ENCODE measurements around the gene VWA5B1. TPM values are rescaled to one million over a fixed set of nuclear protein-coding genes. Genes with fewer than 3 reads are reported as not detected.

VWA5B1 gene
- total and polyA plus RNA-seq, 2 of the 4 experiments (the other 2 are of a cell fraction), result not detected

- H3K14ac ChIP-seq (replicated peaks; ENCODE audit: low read depth, low read length), result no peak overlapping the region
- no peaks in the 10 kb centered on the region for H3K36me3 ChIP-seq (ENCODE audit: control insufficient read depth, insufficient read depth, low read length)
- H3K4me1 ChIP-seq (ENCODE audit: control insufficient read depth, insufficient read depth, low read length), result no peaks in the 10 kb centered on the region
- H2AFZ ChIP-seq (replicated peaks; ENCODE audit: low read length, poor library complexity), result no peak overlapping the region
- no peak overlapping the region for H3K56ac ChIP-seq (ENCODE audit: extremely low read depth, insufficient read depth, low read length)
- ChIA-PET CTCF (no interaction called here), POLR2A (ENCODE audit: unreplicated experiment) (no interaction called here)
- H3K4ac ChIP-seq (ENCODE audit: low read depth, low read length), result no peak overlapping the region
- peak; percentile 4 for DNase-seq
- H3K27ac ChIP-seq (ENCODE audit: insufficient read depth, low read length), result no peak overlapping the region
- no peaks in the 10 kb centered on the region for H4K20me1 ChIP-seq (ENCODE audit: insufficient read depth, low read length)
- no peak overlapping the region for H2BK15ac ChIP-seq (ENCODE audit: low read depth, low read length)
- H2AK9ac ChIP-seq (replicated peaks; ENCODE audit: low read depth, low read length, poor library complexity), result no peak overlapping the region
- H4K5ac ChIP-seq (ENCODE audit: low read depth, low read length), result no peak overlapping the region
- no peak overlapping the region for H3K4me2 ChIP-seq (ENCODE audit: low read depth, low read length)
- peaks cover 16% of the 10 kb centered on the region for H3K27me3 ChIP-seq (ENCODE audit: control insufficient read depth, insufficient read depth, low read length)
- H3K9me1 ChIP-seq (ENCODE audit: insufficient read depth, low read length), result no peaks in the 10 kb centered on the region
- no peak overlapping the region for H4K91ac ChIP-seq (ENCODE audit: insufficient read depth, low read depth, low read length)
- no peak overlapping the region for H3K18ac ChIP-seq (ENCODE audit: low read depth, low read length)
- no peak overlapping the region for H3K23ac ChIP-seq (ENCODE audit: low read depth, low read length)
- no peak overlapping the region for H2BK120ac ChIP-seq (ENCODE audit: low read depth, low read length)
- no peak overlapping the region for H3K4me3 ChIP-seq (ENCODE audit: insufficient read depth, low read depth, low read length)
- H4K8ac ChIP-seq (ENCODE audit: low read depth in 2 of 2, low read length in 2 of 2), result no peak overlapping the region
- no peak overlapping the region for H2BK20ac ChIP-seq (ENCODE audit: low read depth, low read length)
- dilution Hi-C loops (cut with HindIII; ENCODE audit: low sequenced_read_pairs, unreplicated experiment), result no loop called here
- intact Hi-C loops (cut with micrococcal nuclease), result no loop called here
- BruUV-seq (replicated peaks), result no TSS peak
- ATAC-seq (ENCODE audit: low read depth), result no peak
- no peak for TF ChIP-seq BHLHE40 (IDR thresholded peaks at IDR 0.05; ENCODE audit: low read depth, low read length)
- TF ChIP-seq FOS (IDR thresholded peaks at IDR 0.05; ENCODE audit: low read depth, low read length), result no peak
- no peak for TF ChIP-seq CTCF (conservative IDR thresholded peaks at IDR 0.05; ENCODE audit: low read depth, low read length)
- TF ChIP-seq ELK1 (IDR thresholded peaks at IDR 0.05; ENCODE audit: borderline replicate concordance, low read depth, low read length), result no peak
- no peak for TF ChIP-seq MAFK (IDR thresholded peaks at IDR 0.05; ENCODE audit: low read depth, low read length)
- TF ChIP-seq RCOR1 (IDR thresholded peaks at IDR 0.05; ENCODE audit: insufficient replicate concordance, low read length), result no peak
- TF ChIP-seq RFX5 (IDR thresholded peaks at IDR 0.05; ENCODE audit: low read depth, low read length), result no peak
- no peak for TF ChIP-seq POLR2A (IDR thresholded peaks at IDR 0.05; ENCODE audit: low read depth, low read length)
- no peak for TF ChIP-seq RAD21 (IDR thresholded peaks at IDR 0.05; ENCODE audit: low read length)
- no peak for TF ChIP-seq CHD1 (IDR thresholded peaks at IDR 0.05; ENCODE audit: low read depth, low read length)
- no peak for TF ChIP-seq MXI1 (IDR thresholded peaks at IDR 0.05; ENCODE audit: borderline replicate concordance, low read depth, low read length)
- TF ChIP-seq USF2 (IDR thresholded peaks at IDR 0.05; ENCODE audit: low read depth, low read length), result no peak
- no peak for TF ChIP-seq MAZ (IDR thresholded peaks at IDR 0.05; ENCODE audit: borderline replicate concordance, low read depth, low read length)
- TF ChIP-seq NFE2L2 (IDR thresholded peaks at IDR 0.05; ENCODE audit: low read depth, low read length), result no peak
- TF ChIP-seq CEBPB (IDR thresholded peaks at IDR 0.05; ENCODE audit: low read depth, low read length), result no peak
- TF ChIP-seq SMC3 (IDR thresholded peaks at IDR 0.05; ENCODE audit: low read depth, low read length), result no peak
- H2BK5ac ChIP-seq (ENCODE audit: low read depth, low read length, poor library complexity, severe bottlenecking), result no peak overlapping the region
- in situ Hi-C loops (cut with MboI; ENCODE audit: low sequenced_read_pairs), result no loop called here
- H3K9me3 ChIP-seq (ENCODE audit: control insufficient read depth, insufficient read depth, low read length), result no peaks in the 10 kb centered on the region
- H3K79me1 ChIP-seq (ENCODE audit: low read depth in 1 of 2, low read length in 2 of 2), result no peaks in the 10 kb centered on the region
- H3K9ac ChIP-seq (ENCODE audit: low read depth, low read length), result no peak overlapping the region
- WGBS, 2 experiments (ENCODE audit: extremely low coverage in 2 of 2, insufficient read length in 1 of 2), result no CpG with 5 or more reads among the region's 5 CpGs
- H2AK5ac ChIP-seq (ENCODE audit: low read depth, low read length), result no peak overlapping the region
Observed at GRCh38 chr1:20311289-20311688, 20.6 kb downstream of the VWA5B1 start.

Measured in IMR-90 (cell line).